ENCODE results near the gene RDH14. TPM values are rescaled to one million over a fixed set of nuclear protein-coding genes. Genes with fewer than 3 reads are reported as not detected.

RDH14 gene
- total and polyA plus RNA-seq, 10 donors, result 14.2 to 26.0 (median 19.1) TPM

DNA sequence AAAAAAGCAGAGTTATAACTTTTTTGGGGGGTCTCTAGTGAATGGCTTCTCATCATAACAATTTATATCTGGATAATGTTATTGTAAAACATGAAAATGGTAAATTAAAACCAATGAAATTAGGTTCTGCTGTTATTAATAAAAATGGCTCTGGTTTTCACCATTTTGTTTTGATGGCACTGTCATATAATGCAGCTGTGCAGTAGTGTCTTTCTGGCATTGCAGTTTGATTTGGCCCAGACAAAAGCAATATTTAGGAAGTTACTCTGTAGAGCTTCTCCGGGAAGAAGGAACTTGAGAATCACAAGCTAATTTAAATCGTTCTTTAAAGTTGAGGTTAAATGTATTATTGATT, 44.1 kb upstream of the RDH14 start:
- Histone ChIP-seq H3K36me3 (no peaks in the 10 kb centered on the region), H3K27ac (no peak overlapping the region), H3K27me3 (replicated peaks in 1 of 7) (no peaks in the 10 kb centered on the region), H3K4me1 (peaks cover 0 to 2% (median 0%) of the 10 kb centered on the region in 6 donors), H3K4me3 (no peak overlapping the region), H3K9me3 (no peaks in the 10 kb centered on the region)
- no peak for TF ChIP-seq POLR2AphosphoS5 (IDR thresholded peaks at IDR 0.05)
- no peak for TF ChIP-seq POLR2A (IDR thresholded peaks at IDR 0.05)
- TF ChIP-seq, protein P1, sequence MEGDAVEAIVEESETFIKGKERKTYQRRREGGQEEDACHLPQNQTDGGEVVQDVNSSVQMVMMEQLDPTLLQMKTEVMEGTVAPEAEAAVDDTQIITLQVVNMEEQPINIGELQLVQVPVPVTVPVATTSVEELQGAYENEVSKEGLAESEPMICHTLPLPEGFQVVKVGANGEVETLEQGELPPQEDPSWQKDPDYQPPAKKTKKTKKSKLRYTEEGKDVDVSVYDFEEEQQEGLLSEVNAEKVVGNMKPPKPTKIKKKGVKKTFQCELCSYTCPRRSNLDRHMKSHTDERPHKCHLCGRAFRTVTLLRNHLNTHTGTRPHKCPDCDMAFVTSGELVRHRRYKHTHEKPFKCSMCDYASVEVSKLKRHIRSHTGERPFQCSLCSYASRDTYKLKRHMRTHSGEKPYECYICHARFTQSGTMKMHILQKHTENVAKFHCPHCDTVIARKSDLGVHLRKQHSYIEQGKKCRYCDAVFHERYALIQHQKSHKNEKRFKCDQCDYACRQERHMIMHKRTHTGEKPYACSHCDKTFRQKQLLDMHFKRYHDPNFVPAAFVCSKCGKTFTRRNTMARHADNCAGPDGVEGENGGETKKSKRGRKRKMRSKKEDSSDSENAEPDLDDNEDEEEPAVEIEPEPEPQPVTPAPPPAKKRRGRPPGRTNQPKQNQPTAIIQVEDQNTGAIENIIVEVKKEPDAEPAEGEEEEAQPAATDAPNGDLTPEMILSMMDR (IDR thresholded peaks at IDR 0.05 in 8 of 11, conservative IDR thresholded peaks at IDR 0.05 in 3 of 11), result no peak
- no peak for DNase-seq
- intact Hi-C loops (cut with DNase I; ENCODE audit: low total_unique reads), result no loop called here
- 74 to 86% (median 78%) methylated on average over 2 of the region's 2 CpGs for WGBS, 5 donors

DNA sequence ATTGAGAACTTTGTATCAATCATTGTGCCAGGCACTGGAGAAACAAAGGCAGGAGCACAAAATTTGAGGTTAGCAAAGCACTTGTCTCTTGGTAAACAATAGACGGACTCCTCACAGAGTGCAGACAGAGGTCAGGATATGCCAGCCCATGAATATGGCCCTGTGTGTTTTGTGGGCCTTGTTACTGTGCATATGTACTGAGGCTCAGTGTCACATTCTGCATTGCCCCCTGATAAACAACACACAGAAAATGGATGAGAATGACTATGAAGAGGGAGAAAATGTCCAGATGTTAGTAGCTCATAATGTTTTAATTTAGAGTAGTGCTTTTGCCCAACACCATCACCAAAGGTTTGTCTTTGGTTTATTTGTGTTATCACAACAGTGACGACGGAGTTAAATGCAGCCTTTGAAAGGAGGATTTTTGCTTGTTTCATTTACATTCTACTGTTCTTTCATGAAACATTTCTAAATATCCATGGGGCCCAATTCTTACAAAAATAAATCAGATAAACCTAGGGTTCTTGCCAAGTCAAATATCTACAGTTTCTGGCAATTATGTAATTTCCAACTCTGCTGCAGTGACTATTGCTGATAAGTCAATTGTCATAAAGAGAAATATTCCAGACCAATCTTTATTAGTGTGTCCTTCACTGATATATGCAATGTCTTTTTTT, 43.5 kb upstream of the RDH14 start:
- no peak for TF ChIP-seq POLR2AphosphoS5 (IDR thresholded peaks at IDR 0.05)
- no peak for TF ChIP-seq POLR2A (IDR thresholded peaks at IDR 0.05)
- TF ChIP-seq, protein P1 (IDR thresholded peaks at IDR 0.05 in 8 of 11, conservative IDR thresholded peaks at IDR 0.05 in 3 of 11), result no peak
- Histone ChIP-seq H3K9me3 (no peaks in the 10 kb centered on the region), H3K27ac (no peak overlapping the region), H3K36me3 (no peaks in the 10 kb centered on the region), H3K27me3 (replicated peaks in 1 of 7) (no peaks in the 10 kb centered on the region), H3K4me3 (no peak overlapping the region), H3K4me1 (peaks cover 0 to 7% (median 2%) of the 10 kb centered on the region in 6 donors)
- WGBS, 5 donors, result 82 to 97% (median 93%) methylated on average over 3 of the region's 3 CpGs
- intact Hi-C loops (cut with DNase I; ENCODE audit: low total_unique reads), result no loop called here
- no peak for DNase-seq

- WGBS, 5 donors, result 90 to 98% (median 91%) methylated on average over 2 of the region's 2 CpGs
- no peak overlapping the region for H3K27ac ChIP-seq
- peaks cover 0 to 16% (median 4%) of the 10 kb centered on the region in 6 donors for H3K4me1 ChIP-seq
- TF ChIP-seq POLR2A (IDR thresholded peaks at IDR 0.05) (no peak), POLR2AphosphoS5 (IDR thresholded peaks at IDR 0.05) (no peak)
- TF ChIP-seq, protein P1 (IDR thresholded peaks at IDR 0.05 in 8 of 11, conservative IDR thresholded peaks at IDR 0.05 in 3 of 11), result no peak
- no peak for DNase-seq
- no peak overlapping the region for H3K4me3 ChIP-seq
- no peaks in the 10 kb centered on the region for H3K36me3 ChIP-seq
- no peaks in the 10 kb centered on the region for H3K9me3 ChIP-seq
- intact Hi-C loops (cut with DNase I; ENCODE audit: low total_unique reads), result no loop called here
- H3K27me3 ChIP-seq (replicated peaks in 1 of 7), result no peaks in the 10 kb centered on the region
These were observed 41.8 kb upstream of the RDH14 start for GRCh38 chr2:18602298-18602697.

DNA sequence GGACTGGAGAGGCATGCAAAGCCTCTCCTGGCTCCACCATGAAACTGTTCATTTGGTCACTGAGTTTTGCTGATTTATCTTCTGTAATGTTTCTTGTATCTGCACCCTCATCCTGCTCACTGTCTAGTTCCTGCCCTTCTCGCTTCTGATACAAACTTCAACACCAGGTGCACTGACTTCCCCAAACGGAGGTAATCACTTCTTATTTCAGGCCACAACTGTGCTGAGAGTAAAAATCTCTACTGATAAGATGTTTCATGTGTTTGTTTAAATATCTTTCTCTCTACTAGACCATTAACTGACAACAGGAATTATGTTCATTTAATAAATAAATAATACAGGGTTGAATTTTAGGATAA, 39.8 kb upstream of the RDH14 start:
- peaks cover 0 to 11% (median 0%) of the 10 kb centered on the region in 8 donors for H3K9me3 ChIP-seq
- TF ChIP-seq, protein P1 (IDR thresholded peaks at IDR 0.05 in 8 of 11, conservative IDR thresholded peaks at IDR 0.05 in 3 of 11), result no peak
- TF ChIP-seq POLR2AphosphoS5 (IDR thresholded peaks at IDR 0.05) (no peak), POLR2A (IDR thresholded peaks at IDR 0.05) (no peak)
- H3K27ac ChIP-seq, result no peak overlapping the region
- peaks cover 0 to 16% (median 4%) of the 10 kb centered on the region in 6 donors for H3K4me1 ChIP-seq
- whole genome bisulfite sequencing, 5 donors, result 24 to 66% (median 37%) methylated on average over 2 of the region's 2 CpGs
- no peak overlapping the region for H3K4me3 ChIP-seq
- H3K27me3 ChIP-seq (replicated peaks in 1 of 7), result no peaks in the 10 kb centered on the region
- H3K36me3 ChIP-seq, result no peaks in the 10 kb centered on the region
- no peak for DNase-seq
- intact Hi-C loops (cut with DNase I; ENCODE audit: low total_unique reads), result no loop called here
